ENCODE data around the gene FAM222B.

DNA sequence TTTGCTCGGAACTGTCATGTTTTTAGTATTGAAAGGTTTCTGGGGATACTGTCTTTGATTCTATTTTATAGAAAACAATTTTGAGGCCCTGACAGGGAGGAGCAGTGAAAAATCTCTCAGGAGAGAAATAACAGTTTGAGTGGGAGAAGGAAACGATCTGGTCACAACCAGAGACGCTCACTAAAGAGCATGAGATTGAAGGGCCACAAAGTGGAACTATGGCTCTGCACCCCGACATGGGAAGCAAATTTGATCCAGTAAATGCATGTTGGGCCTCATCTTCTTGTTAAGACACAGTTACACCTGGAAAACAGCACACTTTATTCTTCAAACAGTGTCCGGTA, 12.7 kb upstream of the FAM222B start:
- TF ChIP-seq, protein P1, sequence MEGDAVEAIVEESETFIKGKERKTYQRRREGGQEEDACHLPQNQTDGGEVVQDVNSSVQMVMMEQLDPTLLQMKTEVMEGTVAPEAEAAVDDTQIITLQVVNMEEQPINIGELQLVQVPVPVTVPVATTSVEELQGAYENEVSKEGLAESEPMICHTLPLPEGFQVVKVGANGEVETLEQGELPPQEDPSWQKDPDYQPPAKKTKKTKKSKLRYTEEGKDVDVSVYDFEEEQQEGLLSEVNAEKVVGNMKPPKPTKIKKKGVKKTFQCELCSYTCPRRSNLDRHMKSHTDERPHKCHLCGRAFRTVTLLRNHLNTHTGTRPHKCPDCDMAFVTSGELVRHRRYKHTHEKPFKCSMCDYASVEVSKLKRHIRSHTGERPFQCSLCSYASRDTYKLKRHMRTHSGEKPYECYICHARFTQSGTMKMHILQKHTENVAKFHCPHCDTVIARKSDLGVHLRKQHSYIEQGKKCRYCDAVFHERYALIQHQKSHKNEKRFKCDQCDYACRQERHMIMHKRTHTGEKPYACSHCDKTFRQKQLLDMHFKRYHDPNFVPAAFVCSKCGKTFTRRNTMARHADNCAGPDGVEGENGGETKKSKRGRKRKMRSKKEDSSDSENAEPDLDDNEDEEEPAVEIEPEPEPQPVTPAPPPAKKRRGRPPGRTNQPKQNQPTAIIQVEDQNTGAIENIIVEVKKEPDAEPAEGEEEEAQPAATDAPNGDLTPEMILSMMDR (IDR thresholded peaks at IDR 0.05; ENCODE audit: low read depth, low read length), result no peak
- TF ChIP-seq, protein P2, sequence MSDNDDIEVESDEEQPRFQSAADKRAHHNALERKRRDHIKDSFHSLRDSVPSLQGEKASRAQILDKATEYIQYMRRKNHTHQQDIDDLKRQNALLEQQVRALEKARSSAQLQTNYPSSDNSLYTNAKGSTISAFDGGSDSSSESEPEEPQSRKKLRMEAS (IDR thresholded peaks at IDR 0.05; ENCODE audit: low read depth, low read length), result no peak
- TF ChIP-seq POLR2A (IDR thresholded peaks at IDR 0.05; ENCODE audit: extremely low read depth, insufficient read length) (no peak), MYC (IDR thresholded peaks at IDR 0.05; ENCODE audit: low read depth, low read length) (no peak)
